ENCODE results near the gene BLM. TPM values are rescaled to one million over a fixed set of nuclear protein-coding genes. Genes with fewer than 3 reads are reported as not detected.

Gene BLM
- total and polyA plus RNA-seq, 10 of the 15 experiments (the other 5 are each of a cell fraction or from before 2014, with no cell fraction given): 23.0 to 68.4 (median 43.9) TPM

- TSS peak; percentile 44 for BruUV-seq (replicated peaks)
- H3K4me3 ChIP-seq: no peak overlapping the region
- H3K36me3 ChIP-seq (ENCODE audit: control insufficient read depth in 2 of 2, insufficient read depth in 2 of 2, low read length in 1 of 2): peaks cover 0 to 4% of the 10 kb centered on the region in 2 experiments; a peak in 1 of 4 replicates
- H3K27me3 ChIP-seq (replicated peaks in 1 of 2; ENCODE audit: control insufficient read depth in 2 of 2, insufficient read depth in 2 of 2, low read length in 1 of 2): no peaks in the 10 kb centered on the region
- POLR2A ChIA-PET: interaction anchor here (0.6 to 1.2 kb wide), 3 partner anchors 10 to 311 kb away, joined by 3 to 4 read pairs (median 3); no protein-coding TSS in a partner anchor
- H2AFZ ChIP-seq (ENCODE audit: control insufficient read depth, low read depth, low read length): no peak overlapping the region
- CTCF ChIA-PET: interaction anchor here (0.5 to 1.3 kb wide), 3 partner anchors 61 to 409 kb away, joined by 3 to 4 read pairs (median 3); no protein-coding TSS in a partner anchor
- H3K4me2 ChIP-seq (ENCODE audit: control insufficient read depth, insufficient read depth): no peak overlapping the region
- TF ChIP-seq SRF (IDR thresholded peaks at IDR 0.05; ENCODE audit: low read depth in 2 of 2, low read length in 2 of 2) (no peak), RB1 (IDR thresholded peaks at IDR 0.05; ENCODE audit: borderline replicate concordance) (no peak), REST (IDR thresholded peaks at IDR 0.05; ENCODE audit: low read depth, low read length) (no peak), TBL1XR1 (IDR thresholded peaks at IDR 0.05; ENCODE audit: low read depth, low read length) (no peak), RUNX3 (IDR thresholded peaks at IDR 0.05; ENCODE audit: low read length) (no peak), POLR2AphosphoS2 (IDR thresholded peaks at IDR 0.05; ENCODE audit: low read depth, low read length) (no peak)
- RAD21 ChIA-PET (ENCODE audit: unreplicated experiment): no interaction called here
- FAIRE-seq (peak; percentile 52), ATAC-seq (0 out of 3 replicates have a peak, but pooled peaks have one; percentile 10), DNase-seq (ENCODE audit: low read depth, low spot score) (no peak)
- no peak overlapping the region for H3K27ac ChIP-seq (ENCODE audit: control insufficient read depth, insufficient read depth)
- H3K4me1 ChIP-seq (ENCODE audit: control insufficient read depth, insufficient read depth, low read length): peaks cover 27% of the 10 kb centered on the region
- H3K79me2 ChIP-seq (ENCODE audit: control insufficient read depth, insufficient read depth, low read length): no peaks in the 10 kb centered on the region
- H4K20me1 ChIP-seq (ENCODE audit: control insufficient read depth, insufficient read depth): no peaks in the 10 kb centered on the region
- no peaks in the 10 kb centered on the region for H3K9me3 ChIP-seq (replicated peaks; ENCODE audit: control insufficient read depth, insufficient read depth, low read length)
- WGBS (ENCODE audit: insufficient coverage, insufficient replicate concordance, low lambda C conversion rate, missing lambda C conversion rate): 61% methylated on average over 6 of the region's 7 CpGs
- H3K9ac ChIP-seq (ENCODE audit: control insufficient read depth, insufficient read depth, low read length): no peak overlapping the region
- SMC1A ChIA-PET (ENCODE audit: uncharacterized antibody, unreplicated experiment): interaction anchor here (0.7 to 2.7 kb wide), 4 partner anchors 13 to 175 kb away, joined by 3 to 9 read pairs (median 3); no protein-coding TSS in a partner anchor
- intact Hi-C loops (cut with micrococcal nuclease; ENCODE audit: unreplicated experiment): no loop called here
- in situ Hi-C loops (cut with MboI): no loop called here
Observed at GRCh38 chr15:90710436-90711027, 6.6 kb upstream of the BLM start.

All from GM12878 (cell line).